ENCODE measurements around the gene SLC28A1.

- TF ChIP-seq POLR2A (IDR thresholded peaks at IDR 0.05) (no peak), CTCF (IDR thresholded peaks at IDR 0.05 in 4 of 5, conservative IDR thresholded peaks at IDR 0.05 in 1 of 5) (no peak)
These were observed 54.3 kb downstream of the SLC28A1 start for GRCh38 chr15:84938726-84939125.

Data from gastrocnemius medialis (tissue), 4 donors.